Panc1 (cell line): ENCODE data around the gene PRKCD.

Experiments used
- POLR2AphosphoS5 ChIP-seq: IDR thresholded peaks from 2 replicates; pipeline ENCODE4 v1.6.1; 2012; ENCODE audit warnings: mild to moderate bottlenecking, low read depth, low read length, moderate library complexity
- TF ChIP-seq, protein P1 (sequence below): fragments of 450-650 bp; IDR thresholded peaks from 2 replicates; pipeline ENCODE4 v1.5.1; 2017; ENCODE audit warnings: mild to moderate bottlenecking
- TF ChIP-seq, protein P2 (sequence below), 2 experiments: IDR thresholded peaks; 2 replicates each; pipeline ENCODE4 v1.6.1; 2011 to 2012; ENCODE audit warnings: low read depth in 2 of 2, control low read depth in 1 of 2, low read length in 1 of 2, mild to moderate bottlenecking in 1 of 2, moderate library complexity in 1 of 2; ENCODE audit not compliant: insufficient read depth in 1 of 2

DNA sequence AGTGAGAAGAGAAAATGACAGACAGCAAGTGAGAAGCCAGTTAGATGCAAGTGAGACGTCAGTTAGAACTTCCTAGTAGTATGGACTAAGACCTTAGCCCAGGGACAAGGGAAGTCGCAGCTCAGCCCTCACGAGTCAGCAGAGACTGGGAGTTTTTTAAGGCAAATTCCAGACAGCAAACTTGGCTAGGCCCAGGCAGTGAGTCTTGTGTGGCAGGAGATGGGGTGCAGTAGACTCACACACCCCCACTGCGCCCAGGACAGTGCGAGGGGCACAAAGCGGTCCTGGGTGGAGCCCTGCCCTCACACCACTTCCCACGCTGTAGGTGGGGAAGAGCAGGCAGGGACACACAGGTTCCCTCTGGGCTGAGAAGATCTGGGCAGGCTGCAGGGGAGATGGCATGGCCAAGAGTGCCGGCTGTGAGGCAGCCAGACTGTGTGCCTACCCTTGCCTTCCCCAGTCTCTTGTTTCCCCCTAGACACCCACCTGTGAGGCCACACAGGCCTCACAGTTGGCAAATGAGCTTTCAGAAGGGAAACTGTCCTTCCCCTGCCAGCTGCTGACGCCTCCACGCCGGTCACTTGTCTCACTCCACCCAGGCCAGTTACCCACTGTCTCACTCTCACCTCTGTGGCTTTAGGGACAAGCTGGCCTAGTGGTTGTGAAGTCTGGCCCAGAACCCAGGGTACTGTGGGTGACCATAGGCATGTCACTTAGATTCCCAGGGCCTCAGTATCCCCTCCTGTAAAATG is 13.7 kb upstream of the PRKCD start:
- TF ChIP-seq, protein P1, sequence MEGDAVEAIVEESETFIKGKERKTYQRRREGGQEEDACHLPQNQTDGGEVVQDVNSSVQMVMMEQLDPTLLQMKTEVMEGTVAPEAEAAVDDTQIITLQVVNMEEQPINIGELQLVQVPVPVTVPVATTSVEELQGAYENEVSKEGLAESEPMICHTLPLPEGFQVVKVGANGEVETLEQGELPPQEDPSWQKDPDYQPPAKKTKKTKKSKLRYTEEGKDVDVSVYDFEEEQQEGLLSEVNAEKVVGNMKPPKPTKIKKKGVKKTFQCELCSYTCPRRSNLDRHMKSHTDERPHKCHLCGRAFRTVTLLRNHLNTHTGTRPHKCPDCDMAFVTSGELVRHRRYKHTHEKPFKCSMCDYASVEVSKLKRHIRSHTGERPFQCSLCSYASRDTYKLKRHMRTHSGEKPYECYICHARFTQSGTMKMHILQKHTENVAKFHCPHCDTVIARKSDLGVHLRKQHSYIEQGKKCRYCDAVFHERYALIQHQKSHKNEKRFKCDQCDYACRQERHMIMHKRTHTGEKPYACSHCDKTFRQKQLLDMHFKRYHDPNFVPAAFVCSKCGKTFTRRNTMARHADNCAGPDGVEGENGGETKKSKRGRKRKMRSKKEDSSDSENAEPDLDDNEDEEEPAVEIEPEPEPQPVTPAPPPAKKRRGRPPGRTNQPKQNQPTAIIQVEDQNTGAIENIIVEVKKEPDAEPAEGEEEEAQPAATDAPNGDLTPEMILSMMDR = no peak
- TF ChIP-seq POLR2AphosphoS5 = no peak
- TF ChIP-seq, protein P2, sequence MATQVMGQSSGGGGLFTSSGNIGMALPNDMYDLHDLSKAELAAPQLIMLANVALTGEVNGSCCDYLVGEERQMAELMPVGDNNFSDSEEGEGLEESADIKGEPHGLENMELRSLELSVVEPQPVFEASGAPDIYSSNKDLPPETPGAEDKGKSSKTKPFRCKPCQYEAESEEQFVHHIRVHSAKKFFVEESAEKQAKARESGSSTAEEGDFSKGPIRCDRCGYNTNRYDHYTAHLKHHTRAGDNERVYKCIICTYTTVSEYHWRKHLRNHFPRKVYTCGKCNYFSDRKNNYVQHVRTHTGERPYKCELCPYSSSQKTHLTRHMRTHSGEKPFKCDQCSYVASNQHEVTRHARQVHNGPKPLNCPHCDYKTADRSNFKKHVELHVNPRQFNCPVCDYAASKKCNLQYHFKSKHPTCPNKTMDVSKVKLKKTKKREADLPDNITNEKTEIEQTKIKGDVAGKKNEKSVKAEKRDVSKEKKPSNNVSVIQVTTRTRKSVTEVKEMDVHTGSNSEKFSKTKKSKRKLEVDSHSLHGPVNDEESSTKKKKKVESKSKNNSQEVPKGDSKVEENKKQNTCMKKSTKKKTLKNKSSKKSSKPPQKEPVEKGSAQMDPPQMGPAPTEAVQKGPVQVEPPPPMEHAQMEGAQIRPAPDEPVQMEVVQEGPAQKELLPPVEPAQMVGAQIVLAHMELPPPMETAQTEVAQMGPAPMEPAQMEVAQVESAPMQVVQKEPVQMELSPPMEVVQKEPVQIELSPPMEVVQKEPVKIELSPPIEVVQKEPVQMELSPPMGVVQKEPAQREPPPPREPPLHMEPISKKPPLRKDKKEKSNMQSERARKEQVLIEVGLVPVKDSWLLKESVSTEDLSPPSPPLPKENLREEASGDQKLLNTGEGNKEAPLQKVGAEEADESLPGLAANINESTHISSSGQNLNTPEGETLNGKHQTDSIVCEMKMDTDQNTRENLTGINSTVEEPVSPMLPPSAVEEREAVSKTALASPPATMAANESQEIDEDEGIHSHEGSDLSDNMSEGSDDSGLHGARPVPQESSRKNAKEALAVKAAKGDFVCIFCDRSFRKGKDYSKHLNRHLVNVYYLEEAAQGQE (IDR thresholded peaks at IDR 0.05; ENCODE audit: insufficient read depth in 1 of 2, low read depth in 2 of 2, low read length in 1 of 2) = no peak
